Nephron progenitor cell (in vitro differentiated cells): ENCODE results near the gene ZBTB4.
A peak's percentile ranks its signal among the peaks of the same experiment; 100 is the strongest.

ENCODE experiments used
- DNase-seq: peaks from one replicate; pipeline ENCODE4 v3.0.0; 2021
- H3K27ac Mint-ChIP-seq: 2 replicates; pipeline ENCODE4 v1.8.0; 2021; ENCODE audit warnings: mild to moderate bottlenecking, moderate library complexity, mixed read lengths
- H3K27me3 Mint-ChIP-seq: 2 replicates; pipeline ENCODE4 v1.8.0; 2021; ENCODE audit warnings: mild to moderate bottlenecking, low read depth, mixed read lengths; ENCODE audit not compliant: poor library complexity
- H3K36me3 Mint-ChIP-seq: 2 replicates; pipeline ENCODE4 v1.8.0; 2021; ENCODE audit warnings: low read depth, mixed read lengths
- H3K4me1 Mint-ChIP-seq: 2 replicates; pipeline ENCODE4 v1.8.0; 2021; ENCODE audit warnings: mixed read lengths
- H3K4me3 Mint-ChIP-seq: 2 replicates; pipeline ENCODE4 v1.8.0; 2021; ENCODE audit warnings: mild to moderate bottlenecking, moderate library complexity, mixed read lengths
- H3K9me3 Mint-ChIP-seq: 2 replicates; pipeline ENCODE4 v1.8.0; 2021; ENCODE audit warnings: mild to moderate bottlenecking, moderate library complexity, mixed read lengths
- CTCF ChIP-seq: fragments of 200-600 bp; sonication (generic); IDR thresholded peaks from 2 replicates; pipeline ENCODE4 v1.5.0; 2021; ENCODE audit warnings: antibody characterized with exemption

Gene ZBTB4

GRCh38 chr17:7479213-7480088 lies at the start of gene ZBTB4:
ZBTB4 (minus strand) TSS chr17:7479631; CDS start chr17:7466801, 12,830 bp downstream.
- peak; percentile 64 for DNase-seq
- Mint-ChIP-seq H3K27ac (peak within 1 kb of the TSS; percentile 97), H3K4me1 (peaks cover 74% of the 10 kb centered on the region), H3K9me3 (no peaks in the 10 kb centered on the region), H3K4me3 (peak within 1 kb of the TSS; percentile 93), H3K36me3 (no peaks in the 10 kb centered on the region), H3K27me3 (peaks cover 3% of the 10 kb centered on the region)
- TF ChIP-seq CTCF, result no peak

GRCh38 chr17:7528842-7529241 lies 49.4 kb upstream of the ZBTB4 start:
- TF ChIP-seq CTCF, result no peak
- DNase-seq, result no peak
- Mint-ChIP-seq H3K27ac (no peak overlapping the region), H3K27me3 (peaks cover 16% of the 10 kb centered on the region), H3K9me3 (peaks cover 50% of the 10 kb centered on the region), H3K4me1 (no peaks in the 10 kb centered on the region), H3K36me3 (peaks cover 11% of the 10 kb centered on the region), H3K4me3 (no peak overlapping the region)

DNA sequence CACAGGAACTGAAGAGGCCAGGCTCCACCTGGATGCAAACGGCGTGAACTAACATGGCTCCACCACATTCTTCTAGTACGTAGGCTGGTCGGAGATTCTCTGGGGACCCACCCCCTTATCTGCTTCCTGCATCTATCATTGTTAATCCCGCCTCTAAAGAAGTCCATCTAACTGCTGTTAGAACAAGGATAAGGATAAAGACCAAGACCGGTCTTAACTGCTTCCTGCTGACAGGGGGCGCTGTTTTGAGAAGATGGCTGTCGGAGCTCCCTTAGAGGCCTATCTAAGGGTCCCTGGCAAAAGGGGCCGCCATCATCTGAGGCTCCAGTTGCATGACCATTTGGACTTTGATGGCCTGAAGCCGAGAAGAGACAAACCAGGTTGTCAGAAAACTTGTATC lies 43.6 kb upstream of the ZBTB4 start:
- Mint-ChIP-seq H3K4me1 (no peaks in the 10 kb centered on the region), H3K4me3 (no peak overlapping the region), H3K9me3 (peaks cover 34% of the 10 kb centered on the region), H3K27ac (no peak overlapping the region), H3K27me3 (peaks cover 16% of the 10 kb centered on the region), H3K36me3 (peaks cover 6% of the 10 kb centered on the region)
- peak; percentile 19 for DNase-seq
- TF ChIP-seq CTCF, result peak; percentile 32

- Mint-ChIP-seq H3K36me3 (peaks cover 21% of the 10 kb centered on the region), H3K4me1 (no peaks in the 10 kb centered on the region), H3K27ac (peak overlapping the region; percentile 94), H3K4me3 (no peak overlapping the region), H3K9me3 (no peaks in the 10 kb centered on the region), H3K27me3 (peaks cover 2% of the 10 kb centered on the region)
- no peak for DNase-seq
- TF ChIP-seq CTCF, result no peak
Measured at GRCh38 chr17:7515911-7516610, 36.6 kb upstream of the ZBTB4 start.

DNA sequence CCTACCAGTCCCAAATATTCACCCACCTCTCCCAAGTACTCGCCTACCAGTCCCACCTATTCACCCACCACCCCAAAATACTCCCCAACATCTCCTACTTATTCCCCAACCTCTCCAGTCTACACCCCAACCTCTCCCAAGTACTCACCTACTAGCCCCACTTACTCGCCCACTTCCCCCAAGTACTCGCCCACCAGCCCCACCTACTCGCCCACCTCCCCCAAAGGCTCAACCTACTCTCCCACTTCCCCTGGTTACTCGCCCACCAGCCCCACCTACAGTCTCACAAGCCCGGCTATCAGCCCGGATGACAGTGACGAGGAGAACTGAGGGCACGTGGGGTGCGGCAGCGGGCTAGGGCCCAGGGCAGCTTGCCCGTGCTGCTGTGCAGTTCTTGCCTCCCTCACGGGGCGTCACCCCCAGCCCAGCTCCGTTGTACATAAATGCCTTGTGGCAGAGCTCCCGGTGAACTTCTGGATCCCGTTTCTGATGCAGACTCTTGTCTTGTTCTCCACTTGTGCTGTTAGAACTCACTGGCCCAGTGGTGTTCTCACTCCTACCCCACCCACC lies 34.5 kb upstream of the ZBTB4 start:
- Mint-ChIP-seq H3K36me3 (peaks cover 36% of the 10 kb centered on the region), H3K27ac (no peak overlapping the region), H3K4me1 (no peaks in the 10 kb centered on the region), H3K9me3 (no peaks in the 10 kb centered on the region), H3K27me3 (no peaks in the 10 kb centered on the region), H3K4me3 (no peak overlapping the region)
- DNase-seq, result no peak
- no peak for TF ChIP-seq CTCF
